Heart left ventricle (tissue), 16 donors: ENCODE data around the gene KIF1A. TPM values are rescaled to one million over a fixed set of nuclear protein-coding genes. Genes with fewer than 3 reads are reported as not detected.

Source experiments
- ATAC-seq, 4 donors: fragments of 200-7000 bp; cut with Tn5 transposase; one replicate each; pipeline ENCODE4 v1.9.1; 2020 to 2022; ENCODE audit warnings: moderate library complexity in 4 of 4, mild to moderate bottlenecking in 3 of 4, moderate number of reproducible peaks in 1 of 4
- DNase-seq, 5 donors: peaks; one replicate each; pipeline ENCODE4 v3.0.0-alpha.2; 2020
- H3K27ac ChIP-seq, 12 donors: fragments of 200-600 bp; sonication (generic) in 4 of 12; one replicate each; pipeline versions ENCODE4 v1.5.0 to v1.8.0; 2016 to 2022; ENCODE audit warnings: mild to moderate bottlenecking in 2 of 12
- H3K27me3 ChIP-seq, 9 donors: fragments of 200-600 bp; sonication (generic) in 2 of 9; one replicate each; pipeline versions ENCODE4 v1.5.1 to v1.8.0; 2016 to 2022; ENCODE audit warnings: mild to moderate bottlenecking in 3 of 9
- H3K36me3 ChIP-seq, 9 donors: fragments of 200-600 bp; sonication (generic) in 2 of 9; one replicate each; pipeline versions ENCODE4 v1.5.0 to v1.8.0; 2018 to 2022; ENCODE audit warnings: mild to moderate bottlenecking in 2 of 9
- H3K4me1 ChIP-seq, 12 donors: fragments of 200-600 bp; sonication (generic) in 4 of 12; one replicate each; pipeline versions ENCODE4 v1.5.0 to v1.8.0; 2016 to 2022; ENCODE audit warnings: mild to moderate bottlenecking in 3 of 12
- H3K4me3 ChIP-seq, 12 donors: fragments of 200-600 bp; sonication (generic) in 4 of 12; one replicate each; pipeline versions ENCODE4 v1.5.0 to v1.8.0; 2017 to 2022; ENCODE audit warnings: mild to moderate bottlenecking in 9 of 12, moderate library complexity in 4 of 12
- H3K9me3 ChIP-seq, 12 donors: fragments of 200-600 bp; sonication (generic) in 4 of 12; one replicate each; pipeline versions ENCODE4 v1.5.0 to v1.8.0; 2016 to 2022; ENCODE audit warnings: mild to moderate bottlenecking in 1 of 12
- CTCF ChIP-seq, 12 donors: fragments of 200-600 bp; sonication (generic) in 4 of 12; IDR thresholded peaks; one replicate each; pipeline versions ENCODE4 v1.5.0 to v1.8.0; 2018 to 2022; ENCODE audit warnings: antibody characterized with exemption in 12 of 12, mild to moderate bottlenecking in 5 of 12
- POLR2A ChIP-seq, 2 donors: fragments of 450-650 bp; IDR thresholded peaks; one replicate each; pipeline ENCODE4 v1.6.1; 2017; ENCODE audit warnings: antibody characterized with exemption in 2 of 2, mild to moderate bottlenecking in 2 of 2, moderate library complexity in 2 of 2
- WGBS, 4 donors: extraction: QIAGEN DNeasy Blood & Tissue Kit in 2 of 4; methylation state at CpG; one replicate each; pipeline versions ENCODE4 v1.1.5 to v1.1.7; 2013 to 2018; 5-methylcytosine and 5-hydroxymethylcytosine counted together
- intact Hi-C, 10 donors: fragments of 100-400 bp; cut with DNase I; formaldehyde crosslinking; loops; one replicate each; pipeline versions ENCODE4 v1.11.1 to v1.14.2; 2022
- polyA plus RNA-seq, 2 donors: library from polyadenylated mRNA; stranded (reverse); fragments of 200-250 nt; gene quantifications; one replicate each; pipeline ENCODE4 v1.2.3, GENCODE V29; 2013
- total RNA-seq, 9 donors: library from RNA; depleted of rRNA in 2 of 9; stranded (reverse); fragments of >200 nt in 2 of 9; fragmentation: NEBNext Ultra II Directional in 3 of 9; extraction: Animal tissue kit (Norgen Biotek cat#: 25700) in 3 of 9; gene quantifications; one replicate each; pipeline versions ENCODE4 v1.1.0 to v1.2.4, GENCODE V29; 2016 to 2023
- donor health status: ischemic (EF 13 %, LVEDD 7.1; RV severe dilation, severe dysfunction).
- donor health status: healthy with polysubstance abuse.
- donor health status: DM: no; HTN: yes; CAD: no.
- donor health status: DM: no; HTN: no; CAD: no.
- donor health status: ischemic (EF 25% LVEDD 6.9; RV normal size, moderate dysfunction).
- donor health status: ischemic (EF 25% LVEDD 5.7; RV mildly dilated, moderate dysfunction).
- donor health status: healthy.
- donor health status: DM: yes; HTN: yes; CAD: no.
- donor health status: ischemic (EF 35%, LVEDD 5.7; RV mildly dilated, moderate dysfunction).
- donor health status: nonischemic (EF 11% LVEDD 7.7; RV severe dilation, severe dysfunction).
- donor health status: DM: yes; HTN: yes; CAD: no.
- donor health status: PGD.
- donor health status: ischemic (EF 29% LVEDD 5.4; RV normal size, mild dysfunction).
- donor health status: nonischemic (EF 23%, LVEDD 6.1; RV moderate dilation, normal function).

Gene KIF1A
- total and polyA plus RNA-seq, 11 donors, result 0.76 to 25.8 (median 2.7) TPM

- H3K4me1 ChIP-seq, result no peaks in the 10 kb centered on the region
- TF ChIP-seq CTCF (IDR thresholded peaks at IDR 0.05) (no peak), POLR2A (IDR thresholded peaks at IDR 0.05) (no peak)
- H3K4me3 ChIP-seq, result no peak overlapping the region
- WGBS, 4 donors, result 81 to 88% (median 83%) methylated on average over 4 of the region's 4 CpGs
- H3K9me3 ChIP-seq, result peaks cover 0 to 11% (median 0%) of the 10 kb centered on the region in 12 donors
- no peak overlapping the region for H3K27ac ChIP-seq
- peaks cover 0 to 28% (median 3%) of the 10 kb centered on the region in 9 donors for H3K27me3 ChIP-seq
- no peak for ATAC-seq
- H3K36me3 ChIP-seq, result no peaks in the 10 kb centered on the region
- intact Hi-C loops, result no loop called here
- DNase-seq, result peak in 1 of 5 donors; percentile 7
Observed at GRCh38 chr2:240806006-240806405, 14.0 kb downstream of the KIF1A start.

- WGBS, 4 donors, result 81 to 87% (median 84%) methylated on average over 8 of the region's 8 CpGs
- ATAC-seq, result no peak
- DNase-seq, result peak in 1 of 5 donors; percentile 10
- Histone ChIP-seq H3K36me3 (no peaks in the 10 kb centered on the region), H3K4me3 (no peak overlapping the region), H3K9me3 (peaks cover 0 to 11% (median 0%) of the 10 kb centered on the region in 12 donors), H3K27me3 (peaks cover 0 to 33% (median 7%) of the 10 kb centered on the region in 9 donors), H3K27ac (no peak overlapping the region), H3K4me1 (peaks cover 0 to 9% (median 0%) of the 10 kb centered on the region in 12 donors)
- TF ChIP-seq CTCF (IDR thresholded peaks at IDR 0.05), result no peak
- no peak for TF ChIP-seq POLR2A (IDR thresholded peaks at IDR 0.05)
- intact Hi-C loops, result no loop called here
Observed at GRCh38 chr2:240803191-240803590, 16.8 kb downstream of the KIF1A start.

GRCh38 chr2:240799033-240799820, 20.8 kb downstream of the KIF1A start:
- no peak overlapping the region for H3K27ac ChIP-seq
- ATAC-seq (no peak), DNase-seq (peak in 1 of 5 donors; percentile 14)
- no peaks in the 10 kb centered on the region for H3K9me3 ChIP-seq
- no peak overlapping the region for H3K4me3 ChIP-seq
- peaks cover 0 to 39% (median 7%) of the 10 kb centered on the region in 9 donors for H3K27me3 ChIP-seq
- no peaks in the 10 kb centered on the region for H3K36me3 ChIP-seq
- intact Hi-C loops, result no loop called here
- peaks cover 0 to 9% (median 0%) of the 10 kb centered on the region in 12 donors for H3K4me1 ChIP-seq
- no peak for TF ChIP-seq POLR2A (IDR thresholded peaks at IDR 0.05)
- TF ChIP-seq CTCF (IDR thresholded peaks at IDR 0.05), result no peak
- 47 to 58% (median 52%) methylated on average over 12 to 14 of the region's 14 CpGs for WGBS, 4 donors

- H3K9me3 ChIP-seq, result no peaks in the 10 kb centered on the region
- peaks cover 0 to 9% (median 0%) of the 10 kb centered on the region in 12 donors for H3K4me1 ChIP-seq
- intact Hi-C loops, result no loop called here
- TF ChIP-seq POLR2A (IDR thresholded peaks at IDR 0.05) (no peak), CTCF (IDR thresholded peaks at IDR 0.05) (no peak)
- ATAC-seq, result no peak
- H3K4me3 ChIP-seq, result no peak overlapping the region
- 80 to 89% (median 86%) methylated on average over 17 of the region's 17 CpGs for WGBS, 4 donors
- H3K27me3 ChIP-seq, result peaks cover 0 to 39% (median 7%) of the 10 kb centered on the region in 9 donors
- H3K36me3 ChIP-seq, result no peaks in the 10 kb centered on the region
- DNase-seq, result peak in 2 of 5 donors; percentile 12 to 42
- no peak overlapping the region for H3K27ac ChIP-seq
Observed at GRCh38 chr2:240798327-240798905, 21.6 kb downstream of the KIF1A start.
